Measurements from ENCODE around the gene S100PBP. TPM values are rescaled to one million over a fixed set of nuclear protein-coding genes. Genes with fewer than 3 reads are reported as not detected.

S100PBP gene
- total and polyA plus RNA-seq, 2 donors (not counting 1 experiment from before 2014, with no cell fraction given): 36.3 to 41.8 TPM

- H3K4me2 ChIP-seq (ENCODE audit: extremely low read depth, insufficient read depth, low read length): no peak overlapping the region
- H3K36me3 ChIP-seq (ENCODE audit: control insufficient read depth, insufficient read depth, low read length): peaks cover 13% of the 10 kb centered on the region
These were observed 47.2 kb upstream of the S100PBP start for GRCh38 chr1:32770221-32770731.

GRCh38 chr1:32770741-32771548 is 46.5 kb upstream of the S100PBP start:
- no peak for DNase-seq (ENCODE audit: low read depth in 2 of 2)
- H2AFZ ChIP-seq (ENCODE audit: low read length): no peak overlapping the region
- H3K79me2 ChIP-seq (ENCODE audit: control insufficient read depth, insufficient read depth, low read length): no peaks in the 10 kb centered on the region
- peaks cover 8% of the 10 kb centered on the region for H3K4me1 ChIP-seq (ENCODE audit: control insufficient read depth, extremely low read depth, insufficient read depth, low read length)
- H3K27ac ChIP-seq (ENCODE audit: insufficient read depth, low read length): no peak overlapping the region
- no peak overlapping the region for H3K4me2 ChIP-seq (ENCODE audit: extremely low read depth, insufficient read depth, low read length)
- no peaks in the 10 kb centered on the region for H3K9me3 ChIP-seq (ENCODE audit: control insufficient read depth, insufficient read depth, low read depth, low read length)
- H3K4me3 ChIP-seq (replicated peaks in 1 of 4; ENCODE audit: control extremely low read depth in 1 of 4, insufficient read depth in 1 of 4, low read depth in 3 of 4, low read length in 4 of 4): no peak overlapping the region
- H3K36me3 ChIP-seq (ENCODE audit: control insufficient read depth, insufficient read depth, low read length): peaks cover 16% of the 10 kb centered on the region
- no peaks in the 10 kb centered on the region for H4K20me1 ChIP-seq (ENCODE audit: control insufficient read depth, extremely low read depth, insufficient read depth, low read length)
- no peak for TF ChIP-seq EZH2 (IDR thresholded peaks at IDR 0.05; ENCODE audit: low read length, missing control alignments)
- no peak for TF ChIP-seq CTCF (conservative IDR thresholded peaks at IDR 0.05 in 1 of 2, IDR thresholded peaks at IDR 0.05 in 1 of 2; ENCODE audit: low read depth in 1 of 2, low read length in 2 of 2)
- no peaks in the 10 kb centered on the region for H3K27me3 ChIP-seq (ENCODE audit: control insufficient read depth, insufficient read depth, low read length)
- no peak overlapping the region for H3K9ac ChIP-seq (ENCODE audit: insufficient read depth, low read length)

More at GRCh38 chr1:32770221-32770731, 47.2 kb upstream of the S100PBP start:
- no peak overlapping the region for H3K27ac ChIP-seq (ENCODE audit: insufficient read depth, low read length)
- H2AFZ ChIP-seq (ENCODE audit: low read length): no peak overlapping the region
- no peaks in the 10 kb centered on the region for H3K27me3 ChIP-seq (ENCODE audit: control insufficient read depth, insufficient read depth, low read length)
- H3K79me2 ChIP-seq (ENCODE audit: control insufficient read depth, insufficient read depth, low read length): no peaks in the 10 kb centered on the region
- H3K9me3 ChIP-seq (ENCODE audit: control insufficient read depth, insufficient read depth, low read depth, low read length): no peaks in the 10 kb centered on the region
- H3K4me1 ChIP-seq (ENCODE audit: control insufficient read depth, extremely low read depth, insufficient read depth, low read length): peaks cover 8% of the 10 kb centered on the region
- no peak overlapping the region for H3K9ac ChIP-seq (ENCODE audit: insufficient read depth, low read length)
- no peak for DNase-seq (ENCODE audit: low read depth in 2 of 2)
- H4K20me1 ChIP-seq (ENCODE audit: control insufficient read depth, extremely low read depth, insufficient read depth, low read length): no peaks in the 10 kb centered on the region
- no peak for TF ChIP-seq CTCF (conservative IDR thresholded peaks at IDR 0.05 in 1 of 2, IDR thresholded peaks at IDR 0.05 in 1 of 2; ENCODE audit: low read depth in 1 of 2, low read length in 2 of 2)
- TF ChIP-seq EZH2 (IDR thresholded peaks at IDR 0.05; ENCODE audit: low read length, missing control alignments): no peak
- no peak overlapping the region for H3K4me3 ChIP-seq (replicated peaks in 1 of 4; ENCODE audit: control extremely low read depth in 1 of 4, insufficient read depth in 1 of 4, low read depth in 3 of 4, low read length in 4 of 4)

GRCh38 chr1:32771561-32772280 is 45.7 kb upstream of the S100PBP start:
- Histone ChIP-seq H3K4me2 (ENCODE audit: extremely low read depth, insufficient read depth, low read length) (no peak overlapping the region), H3K4me3 (replicated peaks in 1 of 4; ENCODE audit: control extremely low read depth in 1 of 4, insufficient read depth in 1 of 4, low read depth in 3 of 4, low read length in 4 of 4) (no peak overlapping the region), H3K27ac (ENCODE audit: insufficient read depth, low read length) (no peak overlapping the region), H4K20me1 (ENCODE audit: control insufficient read depth, extremely low read depth, insufficient read depth, low read length) (no peaks in the 10 kb centered on the region), H3K9me3 (ENCODE audit: control insufficient read depth, insufficient read depth, low read depth, low read length) (no peaks in the 10 kb centered on the region), H2AFZ (ENCODE audit: low read length) (no peak overlapping the region), H3K79me2 (ENCODE audit: control insufficient read depth, insufficient read depth, low read length) (no peaks in the 10 kb centered on the region), H3K4me1 (ENCODE audit: control insufficient read depth, extremely low read depth, insufficient read depth, low read length) (peaks cover 8% of the 10 kb centered on the region), H3K9ac (ENCODE audit: insufficient read depth, low read length) (no peak overlapping the region), H3K36me3 (ENCODE audit: control insufficient read depth, insufficient read depth, low read length) (peaks cover 16% of the 10 kb centered on the region), H3K27me3 (ENCODE audit: control insufficient read depth, insufficient read depth, low read length) (no peaks in the 10 kb centered on the region)
- TF ChIP-seq EZH2 (IDR thresholded peaks at IDR 0.05; ENCODE audit: low read length, missing control alignments): no peak
- TF ChIP-seq CTCF (conservative IDR thresholded peaks at IDR 0.05 in 1 of 2, IDR thresholded peaks at IDR 0.05 in 1 of 2; ENCODE audit: low read depth in 1 of 2, low read length in 2 of 2): no peak
- DNase-seq (ENCODE audit: low read depth in 2 of 2): no peak
